GM18907 (cell line): Measurements from ENCODE around the gene HSD11B2.

ENCODE experiments used
- ATAC-seq: cut with Tn5 transposase; IDR thresholded peaks from one replicate; pipeline ENCODE4 v1.9.1; 2021; ENCODE audit warnings: mild to moderate bottlenecking, moderate library complexity; ENCODE audit not compliant: unreplicated experiment

The HSD11B2 gene

GRCh38 chr16:67448580-67448979 is 17.7 kb downstream of the HSD11B2 start:
- no peak for ATAC-seq

GRCh38 chr16:67449336-67449735 is 18.4 kb downstream of the HSD11B2 start:
- no peak for ATAC-seq

- no peak for ATAC-seq
Observed at GRCh38 chr16:67449739-67450138, 18.8 kb downstream of the HSD11B2 start.

GRCh38 chr16:67451061-67451703 is 20.3 kb downstream of the HSD11B2 start:
- no peak for ATAC-seq

GRCh38 chr16:67451704-67452435 is 20.9 kb downstream of the HSD11B2 start:
- ATAC-seq, result no peak

GRCh38 chr16:67454104-67454503 is 23.2 kb downstream of the HSD11B2 start:
- no peak for ATAC-seq

GRCh38 chr16:67454852-67455251 is 23.9 kb downstream of the HSD11B2 start:
- no peak for ATAC-seq

- no peak for ATAC-seq
Observed at GRCh38 chr16:67456391-67457081, 25.6 kb downstream of the HSD11B2 start.

- no peak for ATAC-seq
Observed at GRCh38 chr16:67457611-67458010, 26.7 kb downstream of the HSD11B2 start.

GRCh38 chr16:67458121-67458641 is 27.3 kb downstream of the HSD11B2 start:
- ATAC-seq, result no peak

GRCh38 chr16:67459066-67459860 is 28.3 kb downstream of the HSD11B2 start:
- ATAC-seq, result no peak

GRCh38 chr16:67459861-67460150 is 28.9 kb downstream of the HSD11B2 start:
- no peak for ATAC-seq

- ATAC-seq, result no peak
Observed at GRCh38 chr16:67460168-67460567, 29.2 kb downstream of the HSD11B2 start.

- no peak for ATAC-seq
Observed at GRCh38 chr16:67460961-67461360, 30.0 kb downstream of the HSD11B2 start.

GRCh38 chr16:67461600-67462278 is 30.8 kb downstream of the HSD11B2 start:
- ATAC-seq, result no peak

GRCh38 chr16:67462279-67462655 is 31.3 kb downstream of the HSD11B2 start:
- ATAC-seq, result no peak

- no peak for ATAC-seq
Observed at GRCh38 chr16:67463059-67463458, 32.1 kb downstream of the HSD11B2 start.

- ATAC-seq, result no peak
Observed at GRCh38 chr16:67463691-67464090, 32.8 kb downstream of the HSD11B2 start.

GRCh38 chr16:67464565-67464964 is 33.6 kb downstream of the HSD11B2 start:
- ATAC-seq, result no peak

- no peak for ATAC-seq
Observed at GRCh38 chr16:67466581-67466980, 35.7 kb downstream of the HSD11B2 start.

- no peak for ATAC-seq
Observed at GRCh38 chr16:67468731-67469130, 37.8 kb downstream of the HSD11B2 start.
